ENCODE results near the gene TACC2.

DNA sequence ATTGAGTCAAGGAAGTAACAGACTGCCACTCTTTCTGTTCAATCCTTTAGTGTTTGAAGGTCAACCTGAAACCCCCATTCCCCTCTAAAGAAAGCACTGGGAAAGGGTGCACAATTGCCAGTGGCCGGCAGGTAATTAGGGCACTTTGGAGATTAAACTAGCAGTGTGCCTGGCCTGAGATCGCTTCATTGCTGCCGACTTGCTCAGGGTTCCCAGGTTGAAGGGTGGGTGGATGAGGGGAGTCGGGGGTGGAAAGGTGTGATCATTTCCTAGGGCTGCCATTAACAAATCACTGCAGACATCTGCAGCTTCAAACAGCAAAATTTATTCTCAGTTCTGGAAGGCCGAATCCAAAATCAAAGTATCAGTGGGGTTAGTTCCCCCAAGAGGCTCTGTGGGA is 265.9 kb downstream of the TACC2 start:
- TF ChIP-seq, protein P1, sequence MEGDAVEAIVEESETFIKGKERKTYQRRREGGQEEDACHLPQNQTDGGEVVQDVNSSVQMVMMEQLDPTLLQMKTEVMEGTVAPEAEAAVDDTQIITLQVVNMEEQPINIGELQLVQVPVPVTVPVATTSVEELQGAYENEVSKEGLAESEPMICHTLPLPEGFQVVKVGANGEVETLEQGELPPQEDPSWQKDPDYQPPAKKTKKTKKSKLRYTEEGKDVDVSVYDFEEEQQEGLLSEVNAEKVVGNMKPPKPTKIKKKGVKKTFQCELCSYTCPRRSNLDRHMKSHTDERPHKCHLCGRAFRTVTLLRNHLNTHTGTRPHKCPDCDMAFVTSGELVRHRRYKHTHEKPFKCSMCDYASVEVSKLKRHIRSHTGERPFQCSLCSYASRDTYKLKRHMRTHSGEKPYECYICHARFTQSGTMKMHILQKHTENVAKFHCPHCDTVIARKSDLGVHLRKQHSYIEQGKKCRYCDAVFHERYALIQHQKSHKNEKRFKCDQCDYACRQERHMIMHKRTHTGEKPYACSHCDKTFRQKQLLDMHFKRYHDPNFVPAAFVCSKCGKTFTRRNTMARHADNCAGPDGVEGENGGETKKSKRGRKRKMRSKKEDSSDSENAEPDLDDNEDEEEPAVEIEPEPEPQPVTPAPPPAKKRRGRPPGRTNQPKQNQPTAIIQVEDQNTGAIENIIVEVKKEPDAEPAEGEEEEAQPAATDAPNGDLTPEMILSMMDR (IDR thresholded peaks at IDR 0.05 in 4 of 5, conservative IDR thresholded peaks at IDR 0.05 in 1 of 5), result no peak
- TF ChIP-seq POLR2A (IDR thresholded peaks at IDR 0.05), result no peak

Data from gastrocnemius medialis (tissue), 4 donors.